Loucy (cell line): ENCODE measurements around the gene BPIFA1.

Source experiments
- H2AFZ ChIP-seq: fragments of 200-600 bp; sonication (generic); 2 replicates; pipeline ENCODE4 v1.6.0; 2016; ENCODE audit warnings: antibody characterized with exemption, mild to moderate bottlenecking, low read length, moderate library complexity
- H3F3A ChIP-seq: fragments of 200-600 bp; 2 replicates; pipeline ENCODE4 v1.6.0; 2016; ENCODE audit warnings: antibody characterized with exemption, low read depth, mild to moderate bottlenecking
- H3K27me3 ChIP-seq: fragments of 200-600 bp; sonication (generic); 2 replicates; pipeline ENCODE4 v1.6.1; 2014; ENCODE audit warnings: low read length, mild to moderate bottlenecking; ENCODE audit not compliant: insufficient read depth, poor library complexity, severe bottlenecking
- H3K36me3 ChIP-seq: fragments of 200-600 bp; sonication (generic); 2 replicates; pipeline ENCODE4 v1.6.1; 2016; ENCODE audit warnings: low read length; ENCODE audit not compliant: insufficient read depth
- H3K4me1 ChIP-seq: fragments of 200-600 bp; sonication (generic); 2 replicates; pipeline ENCODE4 v1.5.1; 2014; ENCODE audit warnings: low read length, mild to moderate bottlenecking; ENCODE audit not compliant: insufficient read depth, poor library complexity, severe bottlenecking
- H3K4me2 ChIP-seq: fragments of 200-600 bp; sonication (generic); 2 replicates; pipeline ENCODE4 v1.6.0; 2014; ENCODE audit warnings: antibody characterized with exemption, low read length, low read depth, mild to moderate bottlenecking; ENCODE audit not compliant: poor library complexity, severe bottlenecking
- H3K4me3 ChIP-seq: fragments of 200-600 bp; sonication (generic); 2 replicates; pipeline ENCODE4 v1.5.1; 2014; ENCODE audit warnings: low read length, mild to moderate bottlenecking, mixed read lengths; ENCODE audit not compliant: poor library complexity, severe bottlenecking
- H3K79me2 ChIP-seq: fragments of 200-600 bp; sonication (generic); 2 replicates; pipeline ENCODE4 v1.6.1; 2014; ENCODE audit warnings: low read length; ENCODE audit not compliant: insufficient read depth
- H3K9ac ChIP-seq: fragments of 200-600 bp; sonication (generic); 2 replicates; pipeline ENCODE4 v1.6.0; 2014; ENCODE audit warnings: mild to moderate bottlenecking, low read depth, low read length, moderate library complexity; ENCODE audit not compliant: poor library complexity, severe bottlenecking
- H3K9me2 ChIP-seq: fragments of 200-600 bp; sonication (generic); replicated peaks from 2 replicates; pipeline ENCODE4 v1.6.1; 2016; ENCODE audit warnings: low read depth, low read length, mixed read lengths
- H3K9me3 ChIP-seq: fragments of 200-600 bp; sonication (generic); 2 replicates; pipeline ENCODE4 v1.6.1; 2014; ENCODE audit warnings: mild to moderate bottlenecking, antibody characterized with exemption, low read length, low read depth; ENCODE audit not compliant: insufficient read depth
- H4K20me1 ChIP-seq: fragments of 200-600 bp; sonication (generic); 2 replicates; pipeline ENCODE4 v1.6.0; 2014; ENCODE audit warnings: antibody characterized with exemption, low read length, mild to moderate bottlenecking; ENCODE audit not compliant: insufficient read depth, poor library complexity, severe bottlenecking
- EZH2phosphoT487 ChIP-seq: fragments of 200-600 bp; IDR thresholded peaks from 2 replicates; pipeline ENCODE4 v1.6.1; 2018; ENCODE audit warnings: antibody characterized with exemption, mild to moderate bottlenecking, moderate library complexity, borderline replicate concordance
- TF ChIP-seq, protein P1 (sequence below): fragments of 200-600 bp; sonication (generic); conservative IDR thresholded peaks from 2 replicates; pipeline ENCODE4 v1.5.1; 2014; ENCODE audit warnings: mild to moderate bottlenecking, antibody characterized with exemption, low read length

BPIFA1 gene

GRCh38 chr20:33282196-33282934, 46.6 kb downstream of the BPIFA1 start:
- no peak overlapping the region for H3K9ac ChIP-seq
- no peaks in the 10 kb centered on the region for H3F3A ChIP-seq
- H2AFZ ChIP-seq, result no peak overlapping the region
- no peaks in the 10 kb centered on the region for H3K4me1 ChIP-seq
- TF ChIP-seq, protein P1, sequence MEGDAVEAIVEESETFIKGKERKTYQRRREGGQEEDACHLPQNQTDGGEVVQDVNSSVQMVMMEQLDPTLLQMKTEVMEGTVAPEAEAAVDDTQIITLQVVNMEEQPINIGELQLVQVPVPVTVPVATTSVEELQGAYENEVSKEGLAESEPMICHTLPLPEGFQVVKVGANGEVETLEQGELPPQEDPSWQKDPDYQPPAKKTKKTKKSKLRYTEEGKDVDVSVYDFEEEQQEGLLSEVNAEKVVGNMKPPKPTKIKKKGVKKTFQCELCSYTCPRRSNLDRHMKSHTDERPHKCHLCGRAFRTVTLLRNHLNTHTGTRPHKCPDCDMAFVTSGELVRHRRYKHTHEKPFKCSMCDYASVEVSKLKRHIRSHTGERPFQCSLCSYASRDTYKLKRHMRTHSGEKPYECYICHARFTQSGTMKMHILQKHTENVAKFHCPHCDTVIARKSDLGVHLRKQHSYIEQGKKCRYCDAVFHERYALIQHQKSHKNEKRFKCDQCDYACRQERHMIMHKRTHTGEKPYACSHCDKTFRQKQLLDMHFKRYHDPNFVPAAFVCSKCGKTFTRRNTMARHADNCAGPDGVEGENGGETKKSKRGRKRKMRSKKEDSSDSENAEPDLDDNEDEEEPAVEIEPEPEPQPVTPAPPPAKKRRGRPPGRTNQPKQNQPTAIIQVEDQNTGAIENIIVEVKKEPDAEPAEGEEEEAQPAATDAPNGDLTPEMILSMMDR, result no peak
- no peak for TF ChIP-seq EZH2phosphoT487
- no peaks in the 10 kb centered on the region for H3K79me2 ChIP-seq
- H3K36me3 ChIP-seq, result no peaks in the 10 kb centered on the region
- H3K4me2 ChIP-seq, result no peak overlapping the region
- no peaks in the 10 kb centered on the region for H4K20me1 ChIP-seq
- H3K27me3 ChIP-seq, result no peaks in the 10 kb centered on the region
- no peak overlapping the region for H3K4me3 ChIP-seq
- no peaks in the 10 kb centered on the region for H3K9me3 ChIP-seq
- H3K9me2 ChIP-seq, result no peaks in the 10 kb centered on the region

GRCh38 chr20:33282991-33283555, 47.3 kb downstream of the BPIFA1 start, which contains the start of gene BPIFB1:
TSS of gene BPIFB1 (plus strand) at chr20:33283214. CDS start at chr20:33286074, 2,860 bp downstream.
- no peaks in the 10 kb centered on the region for H3F3A ChIP-seq
- H3K79me2 ChIP-seq, result no peaks in the 10 kb centered on the region
- TF ChIP-seq, protein P1, result no peak
- TF ChIP-seq EZH2phosphoT487, result no peak
- no peaks in the 10 kb centered on the region for H3K4me1 ChIP-seq
- no peaks in the 10 kb centered on the region for H3K36me3 ChIP-seq
- no peak within 1 kb of the TSS for H3K9ac ChIP-seq
- no peak within 1 kb of the TSS for H3K4me2 ChIP-seq
- H2AFZ ChIP-seq, result no peak within 1 kb of the TSS
- H3K4me3 ChIP-seq, result no peak within 1 kb of the TSS
- H3K27me3 ChIP-seq, result no peaks in the 10 kb centered on the region
- H4K20me1 ChIP-seq, result no peaks in the 10 kb centered on the region
- no peaks in the 10 kb centered on the region for H3K9me3 ChIP-seq
- no peaks in the 10 kb centered on the region for H3K9me2 ChIP-seq

- TF ChIP-seq EZH2phosphoT487, result no peak
- TF ChIP-seq, protein P1, result no peak
- no peak overlapping the region for H3K9ac ChIP-seq
- no peaks in the 10 kb centered on the region for H3K27me3 ChIP-seq
- no peaks in the 10 kb centered on the region for H4K20me1 ChIP-seq
- H2AFZ ChIP-seq, result no peak overlapping the region
- H3K4me3 ChIP-seq, result no peak overlapping the region
- no peaks in the 10 kb centered on the region for H3K9me3 ChIP-seq
- no peaks in the 10 kb centered on the region for H3K36me3 ChIP-seq
- H3K9me2 ChIP-seq, result no peaks in the 10 kb centered on the region
- H3K4me2 ChIP-seq, result no peak overlapping the region
- H3K79me2 ChIP-seq, result no peaks in the 10 kb centered on the region
- no peaks in the 10 kb centered on the region for H3K4me1 ChIP-seq
- H3F3A ChIP-seq, result no peaks in the 10 kb centered on the region
These were observed 48.5 kb downstream of the BPIFA1 start for GRCh38 chr20:33284284-33284683.
